DND-41 (cell line): ENCODE results near the gene CADPS.

ENCODE experiments used
- CTCF ChIP-seq: IDR thresholded peaks from 2 replicates; pipeline ENCODE4 v1.5.1; 2012; ENCODE audit warnings: borderline replicate concordance, low read length, moderate library complexity, mild to moderate bottlenecking; ENCODE audit not compliant: poor library complexity, severe bottlenecking; ENCODE audit errors: extremely low read depth
- EZH2 ChIP-seq: IDR thresholded peaks from 3 replicates; pipeline ENCODE4 v1.6.1; 2012; ENCODE audit warnings: borderline replicate concordance, low read depth, mild to moderate bottlenecking, moderate library complexity, low read length, inconsistent platforms; ENCODE audit not compliant: severe bottlenecking

GRCh38 chr3:62885136-62885535 lies 9.9 kb upstream of the CADPS start:
- TF ChIP-seq EZH2 (no peak), CTCF (no peak)
